Fibroblast of the aortic adventitia (primary cell): ENCODE measurements around the gene P2RX6. TPM values are rescaled to one million over a fixed set of nuclear protein-coding genes. Genes with fewer than 3 reads are reported as not detected.

Source experiments
- DNase-seq: peaks from one replicate; pipeline ENCODE4 v3.0.0-alpha.2; 2010; ENCODE audit warnings: low read depth
- H3K4me3 ChIP-seq: 2 replicates; pipeline ENCODE4 v1.5.1; 2011; ENCODE audit warnings: low read depth, mild to moderate bottlenecking, control low read depth, low read length, moderate library complexity
- total RNA-seq: library from RNA; depleted of rRNA; stranded (reverse); fragments of >200 nt; gene quantifications from 2 replicates; pipeline ENCODE4 v1.2.3, GENCODE V29; 2012; ENCODE audit warnings: low replicate concordance
- TF ChIP-seq, protein P1 (sequence below): IDR thresholded peaks from 2 replicates; pipeline ENCODE4 v1.5.1; 2011; ENCODE audit warnings: mild to moderate bottlenecking, low read length, control low read depth, inconsistent platforms; ENCODE audit not compliant: insufficient read depth

P2RX6 gene
- total RNA-seq, 1 donor: 0.63 TPM

DNA sequence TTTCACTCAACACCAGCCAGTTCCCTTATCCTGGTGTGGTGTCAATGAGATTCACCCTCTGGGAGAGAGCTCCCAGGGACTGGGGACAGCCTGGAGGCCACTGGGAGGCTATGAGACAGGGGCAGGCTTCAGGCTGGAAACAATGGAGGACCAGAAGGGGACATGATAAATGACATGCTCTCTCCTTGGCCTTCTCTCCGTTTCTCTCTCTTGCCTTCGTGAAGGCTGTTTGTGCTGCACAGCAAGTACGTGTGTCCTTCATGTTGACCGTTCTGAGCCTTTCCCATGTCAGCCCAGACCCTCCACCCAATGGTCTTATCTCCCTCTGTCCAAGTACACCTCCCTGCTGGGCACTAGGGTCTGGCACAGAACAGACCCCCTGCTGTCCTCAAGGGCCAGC is 34.4 kb upstream of the P2RX6 start:
- TF ChIP-seq, protein P1, sequence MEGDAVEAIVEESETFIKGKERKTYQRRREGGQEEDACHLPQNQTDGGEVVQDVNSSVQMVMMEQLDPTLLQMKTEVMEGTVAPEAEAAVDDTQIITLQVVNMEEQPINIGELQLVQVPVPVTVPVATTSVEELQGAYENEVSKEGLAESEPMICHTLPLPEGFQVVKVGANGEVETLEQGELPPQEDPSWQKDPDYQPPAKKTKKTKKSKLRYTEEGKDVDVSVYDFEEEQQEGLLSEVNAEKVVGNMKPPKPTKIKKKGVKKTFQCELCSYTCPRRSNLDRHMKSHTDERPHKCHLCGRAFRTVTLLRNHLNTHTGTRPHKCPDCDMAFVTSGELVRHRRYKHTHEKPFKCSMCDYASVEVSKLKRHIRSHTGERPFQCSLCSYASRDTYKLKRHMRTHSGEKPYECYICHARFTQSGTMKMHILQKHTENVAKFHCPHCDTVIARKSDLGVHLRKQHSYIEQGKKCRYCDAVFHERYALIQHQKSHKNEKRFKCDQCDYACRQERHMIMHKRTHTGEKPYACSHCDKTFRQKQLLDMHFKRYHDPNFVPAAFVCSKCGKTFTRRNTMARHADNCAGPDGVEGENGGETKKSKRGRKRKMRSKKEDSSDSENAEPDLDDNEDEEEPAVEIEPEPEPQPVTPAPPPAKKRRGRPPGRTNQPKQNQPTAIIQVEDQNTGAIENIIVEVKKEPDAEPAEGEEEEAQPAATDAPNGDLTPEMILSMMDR: no peak
- no peak overlapping the region for H3K4me3 ChIP-seq
- DNase-seq: no peak

DNA sequence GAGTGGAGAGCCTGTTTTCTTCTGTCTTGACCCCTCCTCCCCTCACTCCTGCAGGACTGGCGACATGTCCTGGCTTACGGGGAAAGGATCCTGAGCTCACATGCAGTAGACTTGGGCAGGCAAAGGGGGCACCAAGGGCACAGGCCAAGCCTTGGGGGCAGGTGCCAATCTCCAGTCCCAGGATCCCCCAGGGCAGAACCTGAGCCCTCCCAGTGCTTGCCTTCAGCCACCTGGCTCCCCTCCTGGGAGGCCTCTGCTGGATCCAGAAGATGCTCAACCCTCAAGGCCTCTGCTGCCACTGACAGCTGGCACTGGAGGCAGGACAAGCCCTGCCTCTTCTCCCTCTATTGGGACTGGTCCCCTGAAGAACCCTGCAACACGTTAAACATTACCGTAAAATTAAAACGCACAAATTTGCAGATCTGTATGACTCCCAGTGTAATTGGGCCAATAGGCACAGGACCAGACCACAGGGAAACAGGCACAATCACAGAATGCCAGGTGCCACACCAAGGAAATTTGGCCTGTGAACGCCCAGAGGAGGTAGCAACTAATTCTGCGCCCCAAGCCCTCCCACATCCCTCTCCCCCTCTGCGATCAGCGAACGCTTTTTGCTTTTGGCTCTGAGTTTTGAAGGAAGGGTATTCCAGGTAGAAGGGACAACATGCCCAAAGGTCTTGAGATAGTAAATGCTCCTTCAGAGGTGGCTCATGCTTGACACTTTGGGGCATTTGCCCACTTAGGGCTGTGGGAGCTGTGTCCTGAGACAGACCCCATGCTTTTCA is 33.8 kb upstream of the P2RX6 start:
- no peak for DNase-seq
- peak overlapping the region; percentile 92 for H3K4me3 ChIP-seq
- TF ChIP-seq, protein P1: no peak

DNA sequence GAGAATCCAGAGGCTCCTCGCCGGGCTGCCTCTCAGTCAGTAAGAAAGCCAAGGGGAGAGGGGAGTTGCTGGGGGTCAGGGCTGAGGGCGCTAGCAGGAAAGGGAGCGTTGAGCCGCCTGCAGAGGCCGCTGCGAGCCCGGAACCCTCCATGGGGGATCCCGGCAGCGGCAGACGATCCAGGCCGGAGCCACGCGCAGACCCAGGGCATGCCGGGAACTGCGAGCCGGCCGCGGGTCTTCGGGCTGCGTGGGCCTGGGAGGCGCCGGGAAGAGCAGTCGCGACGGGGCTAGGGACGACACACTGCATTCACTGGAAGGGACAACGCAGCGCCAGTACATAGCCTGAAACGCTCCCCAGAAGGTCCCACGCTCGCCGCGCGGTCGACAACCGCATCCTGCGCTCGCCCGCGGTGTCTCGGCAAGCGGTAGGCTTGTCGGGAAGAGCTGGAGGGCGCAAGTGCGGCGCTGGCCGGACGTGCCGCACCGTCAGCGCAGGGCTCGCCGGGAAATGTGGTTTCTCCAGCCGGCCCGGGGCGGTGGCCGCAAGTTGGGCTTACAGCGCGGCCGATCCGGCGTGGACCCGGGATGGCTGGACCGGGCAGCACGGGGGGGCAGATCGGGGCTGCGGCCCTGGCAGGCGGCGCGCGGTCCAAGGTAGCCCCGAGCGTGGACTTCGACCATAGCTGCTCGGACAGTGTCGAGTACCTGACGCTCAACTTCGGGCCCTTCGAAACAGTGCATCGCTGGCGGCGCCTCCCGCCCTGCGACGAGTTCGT is 33.0 kb upstream of the P2RX6 start, which contains the start of gene LZTR1:
TSS of gene LZTR1 (plus strand) at position 511 of the 776 bp plus-strand sequence. CDS start at position 586, 75 bp downstream.
- TF ChIP-seq, protein P1: peak; percentile 71
- H3K4me3 ChIP-seq: peak within 1 kb of the TSS; percentile 92
- peak; percentile 80 for DNase-seq

DNA sequence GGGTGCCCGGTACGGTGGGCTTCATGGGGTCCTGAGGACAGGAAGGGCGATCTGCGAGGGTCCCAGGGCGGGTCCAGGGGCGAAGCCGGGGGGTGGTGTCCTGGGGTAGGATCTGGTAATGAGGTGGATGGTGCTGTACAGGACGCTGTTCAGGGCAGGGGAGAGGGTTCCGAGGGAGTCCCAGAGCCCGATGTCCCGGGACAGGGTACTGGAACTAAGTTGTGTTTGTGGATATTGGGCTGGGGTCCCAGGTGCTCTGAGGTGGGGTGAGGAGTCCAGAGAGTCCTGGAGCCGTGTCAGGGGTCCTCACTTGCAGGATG is 32.4 kb upstream of the P2RX6 start:
- H3K4me3 ChIP-seq: peak overlapping the region; percentile 92
- DNase-seq: no peak
- TF ChIP-seq, protein P1: no peak

DNA sequence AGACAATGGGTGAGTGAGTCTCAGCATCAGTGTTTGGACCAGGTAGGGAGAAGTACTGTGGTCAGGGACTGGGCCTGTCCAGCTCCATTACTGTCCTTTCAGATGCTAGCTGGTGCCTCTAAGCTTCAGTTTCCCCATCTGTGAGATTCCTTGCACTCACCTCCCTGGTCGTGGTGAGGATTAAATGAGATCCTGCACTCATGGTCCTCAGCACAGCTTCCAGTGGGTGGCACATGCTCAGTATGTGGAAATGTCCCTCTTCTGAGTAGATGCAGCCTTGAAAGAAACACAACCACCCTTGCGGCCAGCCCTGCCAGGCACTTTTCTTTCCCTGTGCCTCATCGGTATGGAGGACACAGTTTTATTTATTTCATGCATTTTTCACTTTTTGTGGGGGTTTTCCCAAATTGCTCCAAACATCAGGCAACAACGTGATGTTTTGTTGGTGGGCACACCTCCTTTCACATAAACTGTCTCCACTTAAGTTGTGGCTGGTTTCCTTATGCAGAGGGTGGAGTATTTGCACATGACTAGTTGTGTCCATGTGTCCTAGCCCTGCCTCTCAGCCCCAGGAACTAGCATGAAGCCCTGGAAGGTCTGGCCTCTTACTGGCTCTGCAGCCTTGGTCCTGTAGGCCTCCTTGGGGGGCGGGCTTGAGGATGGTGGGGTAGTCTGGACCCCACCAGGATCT is 31.7 kb upstream of the P2RX6 start:
- TF ChIP-seq, protein P1: no peak
- peak overlapping the region; percentile 92 for H3K4me3 ChIP-seq
- DNase-seq: peak; percentile 6

DNA sequence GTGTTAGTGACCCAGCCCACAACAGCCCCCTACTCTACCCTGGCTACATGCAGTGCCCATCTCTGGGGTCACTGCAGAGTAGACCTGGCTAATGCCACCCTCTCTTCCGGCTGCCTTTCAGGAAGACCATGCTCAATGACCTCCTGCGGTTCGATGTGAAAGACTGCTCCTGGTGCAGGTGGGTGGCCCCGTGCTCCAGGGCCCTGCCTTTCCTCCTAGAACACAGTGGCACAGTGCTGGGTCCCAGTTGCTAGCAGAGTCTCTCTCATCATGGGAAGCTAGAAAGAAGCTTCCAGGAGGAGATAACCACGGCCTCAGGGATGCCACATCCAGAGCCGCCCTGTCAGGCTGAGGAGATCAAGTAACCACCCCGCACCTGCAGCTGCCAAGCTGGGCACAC is 29.2 kb upstream of the P2RX6 start:
- no peak for DNase-seq
- TF ChIP-seq, protein P1: no peak
- H3K4me3 ChIP-seq: no peak overlapping the region
